GM21381 (cell line): ENCODE data around the gene MAGI2.

ENCODE experiments used
- ATAC-seq: cut with Tn5 transposase; IDR thresholded peaks from one replicate; pipeline ENCODE4 v1.9.1; 2021; ENCODE audit warnings: mild to moderate bottlenecking, moderate library complexity; ENCODE audit not compliant: unreplicated experiment

The MAGI2 gene

DNA sequence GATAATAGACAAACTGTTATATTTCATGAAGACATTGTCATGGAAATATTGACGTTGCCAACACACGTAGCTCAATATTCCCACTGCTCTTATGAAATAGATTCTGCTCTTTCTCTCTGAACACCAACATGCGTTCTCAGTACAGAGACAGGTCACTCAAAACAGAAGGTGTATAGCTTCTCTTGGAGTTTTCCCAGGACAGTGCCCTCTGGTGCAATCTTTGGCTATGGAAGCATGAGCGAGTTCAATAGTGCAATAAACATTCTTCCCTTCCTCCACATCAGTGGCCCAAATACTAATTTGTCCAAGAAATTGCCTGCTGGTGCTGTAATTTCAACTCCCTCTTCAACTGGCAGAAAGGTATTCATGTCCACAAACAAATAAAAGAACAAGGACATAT, 145.3 kb downstream of the MAGI2 start:
- ATAC-seq: no peak

DNA sequence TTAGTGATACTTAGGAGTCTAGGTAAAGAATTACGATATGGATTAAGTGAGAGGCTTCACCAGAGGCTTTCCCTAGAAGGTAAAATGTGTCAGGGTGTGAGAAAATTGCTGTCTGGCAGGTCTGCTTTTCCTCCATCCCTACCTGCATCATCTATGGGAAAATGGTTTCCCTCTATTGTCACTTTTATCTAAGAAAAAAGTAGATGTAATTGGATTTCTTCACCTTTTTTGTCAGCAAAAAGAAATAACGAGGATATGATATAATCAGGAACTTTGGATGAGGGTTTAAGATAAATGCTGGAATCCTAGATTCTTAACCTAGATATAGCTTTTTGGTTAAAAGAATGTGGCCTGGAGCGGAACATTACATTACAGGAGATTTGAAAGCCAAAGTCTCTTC, 146.1 kb downstream of the MAGI2 start:
- no peak for ATAC-seq

DNA sequence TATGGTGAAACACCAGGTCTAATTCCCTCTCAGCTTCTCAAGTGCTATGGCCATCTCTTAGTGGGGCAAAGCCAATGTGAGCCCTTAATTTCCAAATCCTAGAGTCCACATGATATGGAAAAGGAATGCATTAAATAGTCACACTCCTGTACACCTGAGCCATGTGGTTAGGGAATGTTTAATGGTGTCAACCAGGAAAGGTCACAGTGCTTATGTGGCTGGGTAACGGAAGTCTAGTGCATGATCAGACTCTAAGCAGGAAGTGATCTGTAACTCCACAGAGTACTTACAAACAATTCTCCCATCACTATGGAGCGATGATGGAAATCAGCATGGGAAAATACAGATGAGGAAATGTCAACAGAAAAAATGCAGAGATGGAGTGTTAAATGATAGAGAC, 148.8 kb downstream of the MAGI2 start:
- ATAC-seq: no peak

DNA sequence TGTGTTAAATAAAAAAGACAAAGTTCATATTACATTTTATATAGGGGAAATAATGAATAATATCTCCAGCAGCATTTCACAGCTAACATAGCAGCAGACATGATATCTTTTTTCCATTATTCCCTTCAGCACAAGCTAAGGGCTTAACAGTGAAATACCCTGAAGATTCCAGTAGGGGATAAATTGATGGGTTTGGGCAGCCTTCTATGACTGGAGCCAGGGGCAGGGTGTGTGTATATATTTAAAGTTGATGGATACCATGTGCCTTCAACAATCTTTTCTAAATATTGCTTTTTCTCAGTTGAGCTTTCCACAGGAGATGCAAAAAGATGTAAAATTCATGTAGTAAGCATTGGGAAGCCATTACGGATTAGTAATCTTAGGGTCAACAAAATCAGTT, 151.2 kb downstream of the MAGI2 start:
- no peak for ATAC-seq

DNA sequence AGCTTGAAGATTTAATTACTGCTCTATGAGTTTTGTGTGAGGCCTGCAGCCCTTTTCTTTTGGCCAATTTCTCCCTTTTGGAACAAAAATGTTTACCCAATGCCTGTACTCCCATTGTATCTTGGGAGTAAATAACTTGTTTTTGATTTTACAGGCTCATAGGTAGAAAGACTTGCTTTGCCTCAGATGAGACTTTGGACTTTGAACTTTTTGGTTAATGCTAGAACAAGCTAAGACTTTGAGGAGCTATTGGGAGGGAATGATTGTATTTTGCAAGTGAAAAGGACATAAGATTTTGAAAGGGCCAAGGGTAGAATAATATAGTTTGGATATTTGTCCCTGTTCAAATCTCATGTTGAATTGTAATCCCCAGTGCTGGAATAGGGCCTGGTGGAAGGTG, 152.0 kb downstream of the MAGI2 start:
- ATAC-seq: no peak

DNA sequence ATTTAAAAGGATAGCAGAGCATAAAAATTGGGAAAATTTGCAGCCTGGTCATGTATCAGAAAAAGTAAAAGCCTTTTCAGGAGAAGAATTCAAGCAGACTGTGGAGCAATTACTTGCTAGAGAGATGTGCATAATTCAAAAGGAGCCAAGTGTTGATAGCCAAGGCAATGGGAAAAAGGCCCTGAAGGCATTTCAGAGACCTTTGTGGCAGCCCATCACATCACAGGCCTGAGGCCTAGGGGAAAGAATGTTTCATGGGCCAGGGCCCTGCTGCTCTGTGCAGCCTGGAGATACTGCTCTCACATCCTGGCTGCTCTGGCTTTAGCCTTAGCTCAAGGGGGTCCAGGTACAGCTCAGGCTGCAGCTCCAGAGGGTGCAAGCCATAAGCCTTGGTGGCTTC, 152.9 kb downstream of the MAGI2 start:
- ATAC-seq: no peak

DNA sequence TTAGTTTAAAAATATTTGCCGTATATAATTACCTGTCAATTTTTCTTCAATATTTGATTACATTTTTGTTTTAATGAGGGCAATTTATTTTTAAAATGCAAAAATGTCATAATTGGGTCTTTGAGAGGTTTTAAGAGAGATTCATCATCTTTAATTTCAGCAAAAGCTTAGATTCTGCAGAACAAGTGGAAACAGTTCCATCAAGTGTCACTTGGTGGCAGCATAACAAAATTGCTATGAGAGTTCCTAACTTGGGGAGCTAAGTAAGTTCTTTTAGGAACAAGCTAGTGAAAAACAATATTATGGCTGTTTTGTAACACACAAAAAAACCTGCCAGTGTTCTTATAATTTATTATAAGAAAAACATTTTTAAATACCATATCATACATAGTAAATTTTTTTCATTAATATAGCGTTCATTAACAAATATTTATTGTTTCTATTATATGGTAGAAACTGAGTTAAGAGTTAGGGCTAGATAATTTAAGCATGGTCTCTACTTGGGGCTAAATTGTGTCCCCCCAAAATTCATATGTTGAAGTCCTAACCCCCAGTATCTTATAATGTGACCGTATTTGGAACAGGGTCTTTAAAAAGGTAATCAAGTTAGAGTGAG, 155.2 kb downstream of the MAGI2 start:
- no peak for ATAC-seq

DNA sequence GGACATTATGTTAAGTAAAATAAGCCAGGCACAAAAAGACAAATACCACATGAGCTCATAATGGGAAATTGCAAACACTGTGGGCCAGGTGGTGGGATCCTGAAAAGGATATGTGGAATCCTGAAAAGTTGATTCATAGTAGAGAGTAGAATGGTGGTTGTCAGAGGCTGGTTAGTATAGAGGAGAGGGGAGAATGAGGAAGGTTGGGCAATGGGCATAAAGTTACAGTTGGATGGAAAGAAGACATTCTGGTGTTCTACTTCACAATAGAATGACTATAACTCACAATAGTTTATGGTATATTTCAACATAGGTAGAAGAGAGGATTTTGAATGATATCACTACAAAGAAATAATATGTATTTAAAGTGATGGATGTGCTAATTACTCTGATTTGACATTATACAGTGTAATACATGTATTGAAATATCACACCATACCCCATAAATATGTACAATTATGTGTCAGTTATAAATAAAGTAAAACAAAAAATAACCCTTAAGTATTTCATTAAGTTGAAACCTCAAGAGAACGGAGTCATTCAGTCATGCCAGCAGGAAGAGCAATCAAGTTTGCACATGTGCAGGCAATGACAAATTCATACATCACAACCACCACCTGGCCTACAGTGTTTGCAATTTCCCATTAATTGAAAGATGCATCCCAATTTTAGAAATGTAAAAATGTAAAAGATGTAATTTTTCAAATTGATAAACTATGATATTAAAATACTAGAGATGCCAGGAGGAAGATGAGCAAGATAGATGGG, 156.7 kb downstream of the MAGI2 start:
- no peak for ATAC-seq

DNA sequence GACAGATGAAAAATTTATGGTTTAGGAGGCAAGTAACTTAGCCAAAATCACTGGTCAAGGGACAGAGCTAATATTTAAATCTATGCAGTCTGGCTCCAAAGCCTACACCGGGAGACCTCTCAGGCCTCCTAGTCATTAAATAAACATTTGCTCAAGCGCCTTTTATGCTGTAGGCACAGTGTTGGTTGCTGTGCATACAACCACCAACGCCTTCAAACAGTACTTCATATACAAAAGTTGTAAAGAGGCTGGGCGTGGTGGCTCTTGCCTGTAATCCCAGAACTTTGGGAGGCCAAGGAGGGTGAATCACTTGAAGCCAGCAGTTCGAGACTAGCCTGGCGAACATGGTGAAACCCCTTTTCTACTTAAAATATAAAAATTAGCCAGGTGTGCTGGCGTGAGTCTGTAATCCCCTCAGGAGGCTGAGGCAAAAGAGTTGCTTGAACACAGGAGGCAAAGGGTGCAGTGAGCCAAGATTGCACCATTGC, 159.8 kb downstream of the MAGI2 start:
- no peak for ATAC-seq

DNA sequence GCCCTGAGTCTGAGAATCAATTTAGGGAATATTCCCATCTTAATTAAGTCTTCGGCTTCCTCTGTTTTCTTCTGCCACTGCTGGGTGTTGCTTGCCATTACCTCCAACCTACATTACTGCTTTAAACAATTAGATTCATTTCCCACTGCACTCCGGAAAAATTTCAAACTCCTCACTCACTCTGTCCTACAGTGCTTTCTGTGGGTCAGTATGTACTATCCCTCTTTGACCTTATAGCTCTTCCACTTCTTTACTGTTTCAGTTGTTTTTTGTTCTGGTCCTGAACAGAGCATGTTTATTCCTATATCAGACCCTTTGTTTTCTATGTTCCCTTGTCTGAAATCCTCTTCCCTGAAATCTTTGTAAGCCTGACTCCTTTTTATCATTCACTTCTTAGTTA, 160.6 kb downstream of the MAGI2 start:
- ATAC-seq: no peak

DNA sequence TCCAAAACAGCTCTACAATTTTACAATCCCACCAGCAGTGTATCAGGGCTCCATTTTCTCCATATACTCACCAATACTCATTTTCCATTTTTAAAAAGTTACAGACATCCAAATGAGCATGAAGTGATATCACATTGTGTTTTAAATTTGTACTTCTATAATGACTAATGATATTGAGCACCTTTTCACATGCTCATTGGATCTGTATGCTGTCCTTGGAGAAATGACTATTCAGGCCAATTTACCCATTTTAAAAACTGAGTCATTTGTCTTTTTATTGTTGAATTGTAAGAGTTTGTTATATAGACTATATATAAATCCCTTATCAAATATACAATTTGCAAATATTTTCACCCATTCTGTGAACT, 162.0 kb downstream of the MAGI2 start:
- no peak for ATAC-seq

DNA sequence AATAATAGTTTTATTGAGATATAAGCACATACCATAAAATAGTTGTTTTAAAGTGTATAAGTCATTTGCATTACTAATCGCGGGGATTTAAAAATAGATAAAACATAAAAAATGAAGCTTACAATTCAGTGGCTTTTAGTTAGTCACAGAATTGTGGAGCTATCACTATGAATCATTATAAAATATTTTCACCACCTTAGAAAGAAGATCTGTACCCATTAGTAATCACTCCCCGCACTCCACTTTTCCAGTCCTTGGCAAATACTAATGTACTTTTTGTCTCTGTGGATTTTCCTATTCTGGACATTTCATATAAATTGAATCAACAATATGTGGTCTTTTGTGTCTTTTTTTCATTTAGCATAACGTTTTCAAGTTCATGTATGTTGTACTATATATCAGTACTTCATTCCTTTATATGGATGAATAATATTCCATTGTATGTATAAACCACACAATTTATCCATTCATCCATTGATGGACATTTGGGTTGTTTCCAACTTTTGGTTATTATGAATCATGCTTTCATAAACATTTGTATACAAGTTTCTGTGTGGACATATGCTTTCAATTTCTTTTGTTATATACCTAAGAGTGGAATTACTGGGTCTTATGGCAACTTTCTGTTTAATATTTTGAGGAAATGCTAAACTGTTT, 162.5 kb downstream of the MAGI2 start:
- ATAC-seq: no peak

DNA sequence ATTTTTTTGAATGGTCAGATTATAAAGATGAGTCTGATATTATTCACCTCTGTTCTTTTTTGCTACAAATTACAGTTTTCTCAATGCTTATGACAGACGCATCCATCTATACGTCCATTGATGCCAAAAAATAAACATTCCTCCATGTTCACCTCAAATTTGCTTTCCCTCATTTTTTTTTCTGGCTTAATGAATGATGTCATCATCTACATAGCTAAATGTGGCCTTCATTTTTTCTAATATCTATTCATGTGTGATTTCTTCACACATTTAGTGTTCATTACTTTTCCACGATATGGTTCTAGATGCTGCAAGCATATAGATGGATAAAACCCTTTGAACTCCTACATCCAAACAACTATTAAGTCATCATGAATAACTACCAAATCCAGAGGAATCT, 163.1 kb downstream of the MAGI2 start:
- no peak for ATAC-seq

DNA sequence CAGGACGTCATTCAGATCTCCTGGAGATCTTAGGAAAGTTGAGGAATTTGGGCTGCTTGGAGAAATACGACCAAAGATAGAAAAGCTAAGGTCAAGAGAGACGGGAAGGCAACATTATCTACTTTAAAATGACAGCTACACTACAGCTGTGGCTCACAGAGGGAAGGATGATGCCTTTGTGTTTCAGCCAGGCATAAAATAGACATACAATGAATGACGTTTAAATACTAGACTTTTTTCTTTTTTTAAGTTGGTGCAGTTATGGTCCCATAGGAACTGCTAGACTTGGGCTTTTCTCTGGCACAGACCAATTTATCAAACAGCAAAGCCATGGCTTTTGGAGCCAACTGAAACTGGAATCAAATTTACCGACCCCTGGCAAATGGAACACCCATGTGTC, 164.8 kb downstream of the MAGI2 start:
- no peak for ATAC-seq

DNA sequence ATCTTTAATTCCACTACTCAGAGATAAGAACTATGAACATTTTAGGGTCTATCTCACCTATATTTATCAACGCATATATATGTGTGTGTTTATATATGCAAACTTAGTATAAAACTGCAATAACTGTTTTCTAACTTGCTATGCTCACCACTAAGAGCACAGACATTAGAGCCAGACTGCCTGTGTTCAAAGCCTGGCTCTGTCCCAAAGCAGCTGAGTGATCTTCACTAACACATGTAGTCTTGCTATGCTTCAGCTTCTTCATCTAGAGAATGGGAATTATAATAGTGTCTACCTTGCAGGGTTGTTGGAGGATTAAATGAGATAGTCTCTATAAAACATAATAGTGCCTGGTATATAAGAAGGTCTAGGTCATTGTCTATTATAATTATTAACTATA, 165.5 kb downstream of the MAGI2 start:
- no peak for ATAC-seq

DNA sequence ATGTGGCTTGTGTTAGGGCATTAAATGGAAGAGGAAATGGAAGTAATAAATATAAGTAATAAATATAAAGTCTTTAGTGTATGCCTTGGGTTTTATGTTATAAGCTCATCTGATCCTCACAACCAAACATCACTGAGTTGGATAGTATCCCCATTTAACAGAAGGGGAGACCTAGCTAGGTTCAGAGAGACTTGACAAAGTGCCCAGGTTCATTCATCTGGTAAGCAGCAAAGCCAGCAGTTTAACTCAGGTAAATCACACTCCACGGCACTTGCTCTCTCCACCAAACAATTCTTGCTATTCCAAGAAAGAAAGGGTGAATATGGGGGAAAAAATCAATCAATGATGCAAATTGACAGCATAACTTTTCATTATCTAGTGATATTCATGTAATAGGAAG, 167.3 kb downstream of the MAGI2 start:
- ATAC-seq: no peak

DNA sequence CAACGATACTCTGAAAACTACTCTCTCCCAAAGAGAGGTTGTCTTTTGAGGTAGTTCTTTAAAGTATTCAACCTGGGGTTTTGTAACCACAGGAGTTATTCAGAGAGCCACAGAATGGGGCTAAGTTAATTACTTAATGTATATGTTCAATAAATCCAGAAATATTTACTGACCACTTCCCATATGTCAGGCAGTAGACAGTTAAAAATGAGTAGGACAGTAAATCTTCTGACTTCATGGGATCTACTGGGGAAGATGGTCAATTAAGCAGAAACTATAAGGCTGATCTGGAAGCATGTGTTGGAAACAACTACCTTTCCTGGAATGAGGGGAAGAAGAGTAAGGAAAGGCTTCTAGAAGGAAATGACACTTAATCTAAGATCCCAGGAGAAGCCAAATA, 167.7 kb downstream of the MAGI2 start:
- ATAC-seq: no peak

DNA sequence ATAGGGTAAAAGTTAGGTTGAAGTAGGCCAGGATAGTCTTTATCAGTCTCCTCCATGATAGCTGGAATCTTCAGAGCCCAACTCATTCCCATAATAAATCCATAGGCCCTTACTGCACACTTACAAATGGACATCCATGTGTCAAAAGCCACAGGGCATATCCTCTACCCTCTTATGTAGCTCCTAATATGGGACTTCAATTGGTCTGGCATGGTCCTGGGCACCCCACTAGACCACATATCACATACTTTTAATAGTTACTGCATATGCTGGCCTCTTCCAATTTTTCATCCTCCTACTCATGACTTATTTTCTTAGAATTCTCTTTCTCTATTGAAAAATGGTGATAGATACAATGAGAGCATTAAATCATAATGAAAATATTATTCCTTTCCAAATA, 169.3 kb downstream of the MAGI2 start:
- no peak for ATAC-seq

DNA sequence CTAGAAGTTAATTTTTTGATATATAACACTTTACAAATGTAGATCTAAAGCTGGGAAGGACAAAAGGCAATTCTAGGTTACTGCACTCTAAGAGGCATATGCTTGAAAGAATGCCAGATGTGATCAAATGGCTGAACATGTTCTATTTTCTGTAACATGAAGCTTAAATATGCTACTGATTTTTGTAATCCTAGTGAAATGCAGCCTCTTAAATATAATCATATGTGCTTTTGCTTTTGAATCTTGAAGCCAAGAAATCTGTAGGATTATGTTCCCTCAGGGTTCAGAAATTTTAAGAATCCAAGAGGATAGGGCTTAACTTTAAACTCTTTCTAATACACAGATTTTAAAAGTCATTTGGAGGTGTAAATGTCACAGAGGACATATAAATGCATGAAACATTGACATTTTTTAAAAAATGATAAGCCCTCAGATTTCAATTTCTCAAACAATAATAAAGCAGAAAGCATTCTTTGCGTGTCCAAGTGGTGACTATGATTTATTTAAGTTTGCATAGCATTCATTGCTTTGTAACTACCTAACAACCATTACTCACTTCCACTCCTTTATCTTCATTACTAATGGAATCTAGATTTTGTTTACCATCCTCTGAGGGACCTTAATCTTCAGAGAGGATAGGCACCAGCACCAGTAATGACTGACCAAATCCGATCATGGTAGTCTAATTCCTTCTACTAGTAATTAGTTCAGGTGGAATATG, 170.4 kb downstream of the MAGI2 start:
- ATAC-seq: no peak

DNA sequence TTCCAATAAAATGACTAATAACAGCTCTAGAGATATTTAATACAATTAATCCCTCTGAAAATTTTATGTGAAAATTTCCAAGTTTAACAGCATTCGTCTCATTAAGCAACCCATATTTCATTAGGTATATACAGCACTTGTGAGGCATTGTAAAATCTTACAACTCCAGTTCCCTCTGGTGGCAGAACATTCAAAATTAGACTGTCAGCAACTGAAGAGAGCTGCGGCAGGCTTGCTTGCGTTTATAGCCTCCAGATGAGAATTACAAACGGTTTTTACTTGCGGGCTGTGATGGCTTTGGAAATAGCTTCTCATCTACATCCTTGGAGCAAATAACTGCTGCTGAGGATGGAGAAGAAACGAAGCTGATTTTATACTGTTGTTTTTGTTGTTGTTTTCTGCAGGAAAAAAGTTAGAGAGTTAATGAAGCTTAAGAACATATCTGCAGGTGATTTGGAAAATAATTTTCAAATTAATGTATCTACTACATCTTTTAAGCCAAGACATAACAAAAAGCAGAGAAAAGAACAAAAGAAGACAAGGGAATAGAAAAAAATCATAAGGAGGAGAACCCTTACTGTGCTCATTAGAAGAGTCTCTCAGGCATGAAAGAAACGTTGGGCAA, 171.3 kb downstream of the MAGI2 start:
- no peak for ATAC-seq

DNA sequence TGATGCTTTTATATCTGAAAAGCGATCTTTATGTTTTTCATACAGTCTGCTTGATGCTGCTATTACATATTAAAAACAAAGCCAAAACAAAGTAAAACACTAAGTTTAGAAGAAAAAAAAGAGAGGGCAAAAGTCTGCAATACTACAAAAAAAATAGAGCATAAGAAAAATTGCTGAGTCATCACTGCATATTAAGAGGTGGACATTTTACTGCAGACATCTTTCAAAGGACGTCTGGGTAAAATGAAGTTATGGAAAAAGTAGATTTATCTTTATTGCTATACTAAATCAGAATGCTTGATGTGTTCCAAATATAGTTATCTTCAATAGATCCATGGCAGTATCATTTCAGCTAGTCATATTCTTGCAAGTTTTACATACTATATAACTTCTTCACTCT, 172.0 kb downstream of the MAGI2 start:
- ATAC-seq: no peak
